Fibroblast of skin of right quadriceps (primary cell): ENCODE data around the gene TPSG1.
"Not testable (repeated sequence)": the region's sequence is repeated elsewhere in the genome, so short reads cannot be mapped to it uniquely, and the experiment has no call there.

Experiments
- DNase-seq: peaks from one replicate; pipeline ENCODE4 v3.0.0-alpha.2; 2013

Gene TPSG1

GRCh38 chr16:1256296-1256873, 31.3 kb upstream of the TPSG1 start:
- DNase-seq, result not testable (repeated sequence)

GRCh38 chr16:1255276-1256122, 30.4 kb upstream of the TPSG1 start, which contains the start of gene TPSD1:
TSS of gene TPSD1 (plus strand) at chr16:1256069. CDS start at chr16:1256281, 212 bp downstream.
- not testable (repeated sequence) for DNase-seq

- not testable (repeated sequence) for DNase-seq
Measured at GRCh38 chr16:1254821-1255220, 29.8 kb upstream of the TPSG1 start.

DNA sequence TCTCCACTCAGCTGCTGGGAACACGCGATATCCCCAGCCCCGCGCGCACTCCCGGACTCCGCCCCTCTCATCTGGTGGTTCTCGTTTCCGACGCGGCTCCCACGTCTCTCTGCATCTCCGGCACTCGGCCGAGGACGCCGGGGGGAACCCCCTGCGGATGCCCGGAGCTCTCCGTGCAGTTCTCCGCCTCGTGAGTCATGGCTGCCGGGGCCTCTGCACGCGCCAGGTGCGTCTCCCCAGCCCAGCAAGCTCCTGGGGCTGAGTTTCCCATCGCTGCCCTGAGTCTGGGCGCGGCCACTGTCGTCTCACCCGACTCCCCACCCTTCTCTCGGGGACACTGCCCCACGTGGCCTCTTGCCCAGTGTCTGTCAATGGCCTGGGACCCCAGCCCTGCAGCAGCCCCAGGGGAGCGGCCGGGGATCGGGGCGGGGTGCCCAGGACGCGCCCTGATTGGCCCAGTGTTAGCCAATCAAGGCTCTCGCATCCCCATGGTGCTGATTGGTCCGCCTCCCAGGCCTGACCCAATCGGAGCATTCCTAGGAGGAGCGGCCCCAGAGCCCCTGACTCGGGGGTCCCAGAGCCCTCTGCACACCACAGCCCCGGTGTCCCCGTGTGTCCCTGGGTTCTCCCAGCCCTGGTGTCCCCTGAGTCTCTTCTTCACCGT, 28.8 kb upstream of the TPSG1 start:
- not testable (repeated sequence) for DNase-seq

DNA sequence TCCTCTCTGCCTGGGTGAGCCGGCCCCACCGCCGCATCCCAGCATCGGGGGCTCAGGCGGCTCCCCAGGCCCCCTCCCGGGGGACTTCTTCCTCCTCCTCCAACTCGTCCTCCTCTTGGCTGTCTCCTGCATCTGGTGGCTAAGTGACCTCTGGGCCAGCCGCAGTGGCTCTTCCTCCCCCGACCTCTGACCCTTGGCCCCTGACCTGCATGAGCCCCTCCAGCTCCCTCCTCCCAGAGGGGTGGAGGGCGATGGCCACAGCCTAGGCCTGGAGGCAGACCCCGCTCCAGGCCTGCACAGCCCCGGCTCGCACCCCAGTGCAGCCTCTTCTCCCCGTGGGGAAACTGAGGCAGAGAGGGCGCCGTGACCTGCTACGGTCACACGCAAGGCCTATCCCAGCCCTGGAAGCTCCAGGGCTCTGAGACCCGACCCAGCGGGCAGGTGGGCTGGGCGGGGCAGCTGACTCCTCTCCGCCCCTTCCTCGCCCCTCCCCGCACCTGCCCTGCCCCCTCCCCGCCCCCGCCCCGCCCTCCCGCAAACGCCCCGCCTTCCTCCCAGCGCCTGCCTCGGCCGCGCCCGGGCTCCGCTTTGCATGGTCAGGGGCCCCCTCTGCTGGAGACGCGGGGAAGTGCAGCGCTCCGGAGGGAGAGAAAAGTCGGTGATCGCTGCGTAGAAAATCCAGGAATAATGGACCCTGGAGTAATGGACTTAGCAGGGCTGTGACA, 24.1 kb upstream of the TPSG1 start:
- not testable (repeated sequence) for DNase-seq

DNA sequence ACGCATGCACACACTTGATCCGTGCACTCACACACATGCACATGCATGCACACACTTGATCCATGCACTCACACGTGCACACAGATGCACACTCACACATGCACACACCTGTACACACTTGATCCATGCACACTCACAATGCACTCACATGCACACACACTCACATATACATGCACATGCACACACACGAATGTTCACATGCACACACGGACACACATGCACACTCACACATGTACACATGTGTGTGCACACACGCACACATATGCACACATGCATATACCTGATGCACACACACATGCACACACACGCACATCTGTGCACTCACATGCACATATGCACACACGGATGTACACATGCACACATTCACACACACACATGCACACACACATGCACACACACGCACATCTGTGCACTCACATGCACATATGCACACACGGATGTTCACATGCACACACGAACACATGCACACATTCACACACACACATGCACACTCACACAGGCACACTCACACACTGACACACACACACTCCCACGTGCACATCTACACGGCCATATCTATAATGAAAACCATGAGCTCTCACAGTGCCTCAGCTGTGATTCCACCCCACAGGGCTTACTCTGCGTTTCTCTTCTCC, 23.0 kb upstream of the TPSG1 start:
- not testable (repeated sequence) for DNase-seq

- DNase-seq, result no peak
Measured at GRCh38 chr16:1245452-1246020, 20.5 kb upstream of the TPSG1 start.

DNA sequence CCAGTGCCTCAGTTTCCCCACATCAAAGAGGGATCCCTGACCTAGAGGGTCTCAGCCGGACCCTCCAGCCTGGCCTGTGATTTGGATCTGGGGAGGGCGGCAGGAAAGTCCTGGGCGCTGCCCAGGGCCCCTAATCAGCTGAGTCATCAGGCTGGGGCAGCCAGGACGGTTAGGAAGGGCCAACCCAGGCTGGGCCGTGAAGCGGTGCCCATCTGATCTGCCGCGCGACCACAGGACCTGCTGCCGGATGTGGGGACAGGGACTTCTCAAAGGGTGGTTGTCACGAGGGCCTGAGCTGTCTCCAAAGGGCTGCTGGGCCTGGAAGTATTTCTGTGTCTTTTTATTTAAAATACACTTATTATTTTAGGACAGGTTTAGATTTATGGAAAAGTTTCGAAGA, 19.8 kb upstream of the TPSG1 start:
- DNase-seq, result no peak

DNA sequence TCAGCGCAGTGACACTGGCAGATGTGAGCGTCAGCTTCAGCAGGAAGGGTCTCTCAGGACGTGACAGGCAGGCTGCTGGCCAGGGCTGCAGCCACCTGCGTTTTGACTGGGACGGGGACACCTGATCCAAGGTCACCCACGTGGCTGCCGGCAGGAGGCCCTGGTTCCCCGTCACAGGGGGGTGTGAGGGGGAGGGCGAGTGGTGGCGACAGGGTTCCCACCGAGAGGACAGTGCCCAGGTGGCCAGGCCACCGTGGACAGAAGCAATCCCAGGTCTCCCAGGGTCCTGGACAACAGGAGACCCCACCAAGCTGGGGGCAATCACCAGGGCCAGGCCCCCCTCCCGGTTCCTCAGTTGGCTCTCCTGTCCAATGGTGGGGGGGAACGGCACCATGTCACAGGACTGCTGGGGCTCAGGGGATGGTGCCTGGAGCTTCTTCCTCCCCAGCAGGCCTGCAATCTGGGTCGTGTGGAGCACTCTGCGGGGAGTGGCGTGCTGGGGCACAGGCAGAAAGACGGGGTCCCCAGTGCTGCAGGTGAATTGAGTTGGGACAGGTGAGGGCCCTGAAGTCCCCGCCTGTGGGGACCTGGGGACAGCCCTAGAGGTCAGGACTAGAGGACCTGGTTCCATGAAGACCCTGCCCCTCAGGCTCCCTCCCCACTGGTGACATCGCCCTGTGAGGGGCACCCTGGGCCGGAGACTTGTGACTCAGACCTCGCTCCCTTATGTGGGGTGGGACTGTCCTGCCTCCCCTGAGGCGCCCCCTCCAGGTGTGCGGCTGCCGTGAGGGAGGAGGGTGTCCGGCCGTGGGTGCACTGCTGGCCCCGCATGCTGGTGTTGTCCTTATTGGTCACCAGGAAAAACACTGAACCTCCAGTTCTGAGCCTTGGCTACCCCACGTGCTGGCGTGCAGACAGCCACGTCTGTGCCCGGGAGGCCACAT, 19.1 kb upstream of the TPSG1 start:
- not testable (repeated sequence) for DNase-seq

- not testable (repeated sequence) for DNase-seq
Measured at GRCh38 chr16:1243363-1243762, 18.3 kb upstream of the TPSG1 start.

GRCh38 chr16:1241081-1241480, 16.0 kb upstream of the TPSG1 start:
- DNase-seq, result not testable (repeated sequence)

GRCh38 chr16:1240436-1240835, 15.4 kb upstream of the TPSG1 start, which contains the start of gene TPSAB1:
TSS of gene TPSAB1 (plus strand) at chr16:1240705. CDS start at chr16:1240939, 234 bp downstream.
- not testable (repeated sequence) for DNase-seq

DNA sequence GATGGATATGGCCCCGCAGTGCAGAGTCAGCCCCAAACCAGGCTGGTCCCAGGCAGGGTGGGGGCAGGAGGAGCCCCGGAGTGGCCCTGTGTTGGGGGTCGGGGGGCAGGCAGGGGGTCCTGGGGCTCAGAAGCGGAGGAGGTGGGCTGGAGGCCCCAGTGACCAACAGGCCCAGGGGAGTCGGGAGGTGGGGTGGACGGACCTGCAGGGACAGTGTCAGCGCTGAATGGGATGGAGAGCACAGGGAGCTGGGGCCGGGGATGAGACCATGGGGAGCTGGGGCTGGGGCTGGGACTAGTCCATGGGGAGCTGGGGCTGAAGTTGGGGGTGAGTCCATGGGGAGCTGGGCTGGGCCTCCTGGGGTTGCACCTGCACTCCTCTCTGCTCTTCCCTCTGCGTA, 14.5 kb upstream of the TPSG1 start:
- DNase-seq, result not testable (repeated sequence)

- not testable (repeated sequence) for DNase-seq
Measured at GRCh38 chr16:1238909-1239308, 13.8 kb upstream of the TPSG1 start.

DNA sequence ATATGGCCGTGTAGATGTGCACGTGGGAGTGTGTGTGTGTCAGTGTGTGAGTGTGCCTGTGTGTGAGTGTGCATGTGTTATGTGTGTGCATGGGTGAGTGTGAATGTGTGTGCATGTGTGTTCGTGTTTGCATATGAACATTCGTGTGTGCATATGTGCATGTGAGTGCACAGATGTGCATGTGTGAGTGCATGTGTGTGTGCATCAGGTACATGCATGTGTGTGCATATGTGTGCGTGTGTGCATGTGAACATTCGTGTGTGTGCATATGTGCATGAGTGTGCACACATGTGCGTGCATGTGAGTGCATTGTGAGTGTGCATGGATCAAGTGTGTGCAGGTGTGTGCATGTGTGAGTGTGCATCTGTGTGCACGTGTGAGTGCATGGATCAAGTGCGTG, 12.9 kb upstream of the TPSG1 start:
- DNase-seq, result no peak

GRCh38 chr16:1236659-1237058, 11.6 kb upstream of the TPSG1 start:
- not testable (repeated sequence) for DNase-seq

DNA sequence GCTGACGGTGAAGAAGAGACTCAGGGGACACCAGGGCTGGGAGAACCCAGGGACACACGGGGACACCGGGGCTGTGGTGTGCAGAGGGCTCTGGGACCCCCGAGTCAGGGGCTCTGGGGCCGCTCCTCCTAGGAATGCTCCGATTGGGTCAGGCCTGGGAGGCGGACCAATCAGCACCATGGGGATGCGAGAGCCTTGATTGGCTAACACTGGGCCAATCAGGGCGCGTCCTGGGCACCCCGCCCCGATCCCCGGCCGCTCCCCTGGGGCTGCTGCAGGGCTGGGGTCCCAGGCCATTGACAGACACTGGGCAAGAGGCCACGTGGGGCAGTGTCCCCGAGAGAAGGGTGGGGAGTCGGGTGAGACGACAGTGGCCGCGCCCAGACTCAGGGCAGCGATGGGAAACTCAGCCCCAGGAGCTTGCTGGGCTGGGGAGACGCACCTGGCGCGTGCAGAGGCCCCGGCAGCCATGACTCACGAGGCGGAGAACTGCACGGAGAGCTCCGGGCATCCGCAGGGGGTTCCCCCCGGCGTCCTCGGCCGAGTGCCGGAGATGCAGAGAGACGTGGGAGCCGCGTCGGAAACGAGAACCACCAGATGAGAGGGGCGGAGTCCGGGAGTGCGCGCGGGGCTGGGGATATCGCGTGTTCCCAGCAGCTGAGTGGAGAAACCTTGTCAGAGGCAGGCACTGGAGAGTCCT, 7.1 kb upstream of the TPSG1 start:
- not testable (repeated sequence) for DNase-seq

GRCh38 chr16:1231301-1231700, 6.2 kb upstream of the TPSG1 start:
- DNase-seq, result not testable (repeated sequence)

DNA sequence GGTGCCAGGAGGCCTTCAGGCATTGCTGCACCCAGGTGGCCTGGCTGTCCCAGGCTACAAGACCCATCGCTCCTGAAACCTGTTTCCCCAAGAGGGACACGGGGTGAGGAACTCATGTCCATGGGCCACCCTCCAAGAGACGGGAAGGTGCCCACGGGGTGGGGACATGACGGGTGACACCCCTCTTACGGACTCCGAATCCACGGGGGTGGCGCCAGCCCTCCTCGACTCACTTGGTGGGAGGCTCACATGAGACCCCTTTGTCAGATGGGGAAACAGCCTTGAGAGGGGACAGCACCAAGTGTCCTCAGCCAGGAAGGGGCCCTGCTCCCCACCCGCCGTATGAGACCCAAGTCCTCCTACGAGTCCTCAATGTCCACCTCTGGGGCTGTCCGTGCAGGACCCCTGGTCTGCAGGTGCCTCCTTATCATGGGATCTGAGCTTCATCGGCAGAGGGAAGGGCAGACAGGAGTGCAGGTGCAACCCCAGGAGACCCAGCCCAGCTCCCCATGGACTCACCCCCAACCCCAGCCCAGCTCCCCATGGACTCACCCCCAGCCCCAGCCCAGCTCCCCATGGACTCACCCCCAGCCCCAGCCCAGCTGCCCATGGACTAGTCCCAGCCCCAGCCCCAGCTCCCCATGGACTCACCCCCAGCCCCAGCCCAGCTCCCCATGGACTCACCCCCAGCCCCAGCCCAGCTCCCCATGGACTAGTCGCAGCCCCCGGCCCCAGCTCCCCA, 5.6 kb upstream of the TPSG1 start:
- not testable (repeated sequence) for DNase-seq
